OCI-LY3 (cell line): ENCODE data around the gene RAPGEFL1.

ENCODE experiments used
- EZH2phosphoT487 ChIP-seq: fragments of 200-600 bp; shearing (Covaris generic); IDR thresholded peaks from 2 replicates; pipeline ENCODE4 v1.6.1; 2018; ENCODE audit warnings: antibody characterized with exemption, mixed run types, low read depth
- TF ChIP-seq, protein P1 (sequence below): fragments of 200-600, 300-600 bp; sonication (generic); IDR thresholded peaks from 2 replicates; pipeline ENCODE4 v1.5.1; 2014; ENCODE audit warnings: antibody characterized with exemption, low read length, low read depth

DNA sequence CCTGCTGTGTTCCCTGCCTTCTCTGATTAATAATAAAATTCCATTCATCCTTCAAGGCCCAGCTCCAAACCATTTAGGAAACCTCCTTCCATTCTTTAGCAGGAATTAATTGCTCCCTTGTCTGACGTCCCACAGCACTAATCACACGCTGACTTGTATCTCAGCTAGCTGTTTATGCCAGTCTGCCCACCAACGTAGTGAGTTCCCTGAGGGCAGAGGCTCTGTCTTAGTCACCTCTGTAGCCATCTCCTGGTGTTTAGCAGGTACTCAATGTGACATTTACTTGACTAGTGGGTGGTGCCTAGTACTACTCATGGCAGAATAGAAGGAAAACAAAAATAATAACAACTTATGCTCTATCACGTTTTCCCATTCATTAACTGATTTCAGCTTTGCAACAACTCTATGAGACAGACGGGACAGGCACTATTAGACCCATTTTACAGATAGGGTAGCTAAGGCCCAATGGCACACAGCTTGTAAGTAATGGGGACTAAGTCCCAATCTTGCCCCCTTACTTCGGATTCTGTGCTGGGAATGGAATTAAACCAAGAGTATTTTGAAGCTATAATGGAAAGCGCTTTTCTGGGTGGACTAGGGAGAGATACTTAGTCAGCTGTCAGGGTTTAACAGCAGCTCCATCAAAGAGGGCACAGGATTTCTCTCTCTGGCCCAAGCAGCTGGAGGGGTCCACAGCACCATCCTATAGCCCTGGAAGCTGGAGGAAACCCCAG, 40.9 kb downstream of the RAPGEFL1 start:
- TF ChIP-seq, protein P1, sequence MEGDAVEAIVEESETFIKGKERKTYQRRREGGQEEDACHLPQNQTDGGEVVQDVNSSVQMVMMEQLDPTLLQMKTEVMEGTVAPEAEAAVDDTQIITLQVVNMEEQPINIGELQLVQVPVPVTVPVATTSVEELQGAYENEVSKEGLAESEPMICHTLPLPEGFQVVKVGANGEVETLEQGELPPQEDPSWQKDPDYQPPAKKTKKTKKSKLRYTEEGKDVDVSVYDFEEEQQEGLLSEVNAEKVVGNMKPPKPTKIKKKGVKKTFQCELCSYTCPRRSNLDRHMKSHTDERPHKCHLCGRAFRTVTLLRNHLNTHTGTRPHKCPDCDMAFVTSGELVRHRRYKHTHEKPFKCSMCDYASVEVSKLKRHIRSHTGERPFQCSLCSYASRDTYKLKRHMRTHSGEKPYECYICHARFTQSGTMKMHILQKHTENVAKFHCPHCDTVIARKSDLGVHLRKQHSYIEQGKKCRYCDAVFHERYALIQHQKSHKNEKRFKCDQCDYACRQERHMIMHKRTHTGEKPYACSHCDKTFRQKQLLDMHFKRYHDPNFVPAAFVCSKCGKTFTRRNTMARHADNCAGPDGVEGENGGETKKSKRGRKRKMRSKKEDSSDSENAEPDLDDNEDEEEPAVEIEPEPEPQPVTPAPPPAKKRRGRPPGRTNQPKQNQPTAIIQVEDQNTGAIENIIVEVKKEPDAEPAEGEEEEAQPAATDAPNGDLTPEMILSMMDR = no peak
- no peak for TF ChIP-seq EZH2phosphoT487
